ENCODE measurements around the gene FN3K.

GRCh38 chr17:82795615-82796014 is 60.2 kb downstream of the FN3K start:
- TF ChIP-seq CTCF (IDR thresholded peaks at IDR 0.05) (no peak), POLR2A (IDR thresholded peaks at IDR 0.05) (no peak), POLR2AphosphoS5 (IDR thresholded peaks at IDR 0.05; ENCODE audit: insufficient read depth in 1 of 2, low read depth in 1 of 2) (no peak)

All from vagina (tissue), 2 donors.